SK-N-SH (cell line): Measurements from ENCODE around the gene GPRC5C. TPM values are rescaled to one million over a fixed set of nuclear protein-coding genes. Genes with fewer than 3 reads are reported as not detected.

ENCODE experiments used
- CTCF ChIA-PET: fragments of 300-600, 350-600 bp; formaldehyde crosslinking; extraction: SDS; loops from one replicate; lab custom pipeline; 2021; lab: Yijun Ruan, JAX
- POLR2A ChIA-PET: fragments of 350-600 bp; sonication (Branson Sonifier 250); formaldehyde crosslinking; extraction: SDS; loops from one replicate; lab custom pipeline; 2020; ENCODE audit warnings: antibody characterized with exemption, inconsistent platforms; lab: Yijun Ruan, JAX
- DNase-seq: peaks from one replicate; pipeline ENCODE4 v3.0.0; 2012
- H2AFZ ChIP-seq: fragments of 200-600 bp; sonication (generic); 2 replicates; pipeline ENCODE4 v1.8.1; 2016; ENCODE audit warnings: antibody characterized with exemption, mild to moderate bottlenecking, low read depth
- H3F3A ChIP-seq: fragments of 200-600 bp; sonication (generic); replicated peaks from 2 replicates; pipeline ENCODE3; 2016; ENCODE audit warnings: antibody characterized with exemption, mild to moderate bottlenecking; ENCODE audit not compliant: insufficient read depth
- H3K27ac ChIP-seq, 2 experiments: fragments of 200-500 bp in 1 of 2; fragments of 200-600 bp in 1 of 2; sonication (Bioruptor generic) in 1 of 2; sonication (generic), shearing (Covaris generic) in 1 of 2; 2 replicates each; pipeline versions ENCODE4 v1.5.1 to v1.6.1; 2014 to 2016; ENCODE audit warnings: low read depth in 2 of 2, inconsistent platforms in 1 of 2, low read length in 1 of 2, mild to moderate bottlenecking in 1 of 2, mixed read lengths in 1 of 2
- H3K27me3 ChIP-seq: fragments of 200-600 bp; sonication (generic), shearing (Covaris generic); 2 replicates; pipeline ENCODE4 v1.6.1; 2016; ENCODE audit warnings: mixed run types; ENCODE audit not compliant: insufficient read depth
- H3K36me3 ChIP-seq, 2 experiments: fragments of 200-500 bp in 1 of 2; fragments of 200-600 bp in 1 of 2; sonication (Bioruptor generic) in 1 of 2; sonication (generic) in 1 of 2; replicated peaks in 1 of 2; 2 replicates each; pipeline versions ENCODE3 to v1.5.1; 2014 to 2016; ENCODE audit warnings: low read length in 1 of 2, mild to moderate bottlenecking in 1 of 2; ENCODE audit not compliant: insufficient read depth in 2 of 2, control insufficient read depth in 1 of 2
- H3K4me1 ChIP-seq, 2 experiments: fragments of 200-500 bp in 1 of 2; fragments of 200-600 bp in 1 of 2; sonication (Bioruptor generic) in 1 of 2; sonication (generic), shearing (Covaris generic) in 1 of 2; 2 replicates each; pipeline versions ENCODE4 v1.5.1 to v1.6.1; 2014 to 2016; ENCODE audit warnings: low read depth in 1 of 2, low read length in 1 of 2, mixed run types in 1 of 2; ENCODE audit not compliant: insufficient read depth in 2 of 2, control insufficient read depth in 1 of 2
- H3K4me2 ChIP-seq: fragments of 200-600 bp; sonication (generic), shearing (Covaris generic); 2 replicates; pipeline ENCODE4 v1.6.1; 2017; ENCODE audit warnings: mixed run types
- H3K4me3 ChIP-seq, 2 experiments: fragments of 200-500 bp in 1 of 2; fragments of 200-600 bp in 1 of 2; sonication (Bioruptor generic) in 1 of 2; sonication (generic), shearing (Covaris generic) in 1 of 2; 2 replicates each; pipeline versions ENCODE4 v1.5.1 to v1.8.1; 2014 to 2016; ENCODE audit warnings: low read depth in 2 of 2, inconsistent platforms in 1 of 2, low read length in 1 of 2, mild to moderate bottlenecking in 1 of 2, mixed read lengths in 1 of 2, moderate library complexity in 1 of 2
- H3K79me2 ChIP-seq: fragments of 200-600 bp; sonication (generic); 2 replicates; pipeline ENCODE4 v1.8.1; 2017; ENCODE audit warnings: mild to moderate bottlenecking; ENCODE audit not compliant: insufficient read depth
- H3K9ac ChIP-seq: fragments of 200-600 bp; sonication (generic); 2 replicates; pipeline ENCODE4 v1.6.1; 2017; ENCODE audit warnings: mixed run types
- H3K9me2 ChIP-seq: fragments of 200-600 bp; sonication (generic); 2 replicates; pipeline ENCODE4 v1.6.1; 2017; ENCODE audit warnings: mixed run types
- H3K9me3 ChIP-seq: fragments of 200-600 bp; sonication (generic); 2 replicates; pipeline ENCODE4 v1.6.1; 2017; ENCODE audit warnings: mixed run types, mild to moderate bottlenecking, moderate library complexity
- H4K20me1 ChIP-seq: fragments of 200-600 bp; sonication (generic); 2 replicates; pipeline ENCODE4 v1.6.1; 2017; ENCODE audit warnings: mild to moderate bottlenecking, mixed run types; ENCODE audit not compliant: insufficient read depth
- ELF1 ChIP-seq: IDR thresholded peaks from 2 replicates; pipeline ENCODE4 v1.4.0; 2012
- EP300 ChIP-seq, 2 experiments: IDR thresholded peaks; 2 replicates each; pipeline versions ENCODE4 v1.4.0 to v1.6.1; 2012; ENCODE audit warnings: borderline replicate concordance in 1 of 2, low read depth in 1 of 2, low read length in 1 of 2
- EZH2phosphoT487 ChIP-seq: fragments of 200-600 bp; sonication (generic); IDR thresholded peaks from 2 replicates; pipeline ENCODE4 v1.6.1; 2017; ENCODE audit warnings: low read depth, mixed run types, mild to moderate bottlenecking, antibody characterized with exemption, moderate library complexity, borderline replicate concordance
- FOSL2 ChIP-seq: IDR thresholded peaks from 2 replicates; pipeline ENCODE4 v1.4.0; 2012; ENCODE audit warnings: low read depth, mild to moderate bottlenecking, moderate library complexity, borderline replicate concordance
- FOXM1 ChIP-seq: IDR thresholded peaks from 2 replicates; pipeline ENCODE4 v1.4.0; 2012; ENCODE audit warnings: low read depth, mild to moderate bottlenecking
- GABPA ChIP-seq: IDR thresholded peaks from 2 replicates; pipeline ENCODE4 v1.4.0; 2012; ENCODE audit warnings: low read depth, mild to moderate bottlenecking
- GATA2 ChIP-seq: sonication (generic); formaldehyde crosslinking; IDR thresholded peaks from 2 replicates; pipeline ENCODE4 v1.5.0; 2020; ENCODE audit warnings: mild to moderate bottlenecking, missing genetic modification reagents
- JUND ChIP-seq: IDR thresholded peaks from 2 replicates; pipeline ENCODE4 v1.4.0; 2012
- PBX3 ChIP-seq: IDR thresholded peaks from 2 replicates; pipeline ENCODE4; 2012
- SIN3A ChIP-seq: IDR thresholded peaks from 2 replicates; pipeline ENCODE4 v1.6.1; 2012; ENCODE audit warnings: low read depth, mild to moderate bottlenecking, low read length, moderate library complexity, borderline replicate concordance
- SMC3 ChIP-seq: IDR thresholded peaks from 2 replicates; pipeline ENCODE4 v1.6.1; 2012; ENCODE audit warnings: low read depth, low read length, improper control_type of control experiment
- TEAD4 ChIP-seq: IDR thresholded peaks from 2 replicates; pipeline ENCODE4 v1.4.0; 2012; ENCODE audit warnings: mild to moderate bottlenecking, borderline replicate concordance; ENCODE audit not compliant: insufficient read depth
- USF2 ChIP-seq: fragments of 150-350 bp; IDR thresholded peaks from 2 replicates; pipeline ENCODE4 v1.6.1; 2017; ENCODE audit warnings: antibody characterized with exemption, low read length, low read depth, borderline replicate concordance
- YY1 ChIP-seq: IDR thresholded peaks from 2 replicates; pipeline ENCODE4 v1.4.0; 2012; ENCODE audit warnings: low read depth, mild to moderate bottlenecking
- WGBS: methylation state at CpG from one replicate; pipeline ENCODE4 v1.1.6; 2017; ENCODE audit warnings: low lambda C conversion rate; 5-methylcytosine and 5-hydroxymethylcytosine counted together
- polyA plus RNA-seq, 3 experiments: library from polyadenylated mRNA; depleted of rRNA; stranded (reverse); fragments of >200 nt; gene quantifications; 2 replicates each; pipeline ENCODE4 v1.2.3, GENCODE V29; 2012

Gene GPRC5C
- polyA plus RNA-seq, 1 of the 3 experiments (the other 2 are of a cell fraction): not detected

- Histone ChIP-seq H3K27ac (no peak overlapping the region), H3K27me3 (no peaks in the 10 kb centered on the region), H3K9ac (no peak overlapping the region), H3K4me3 (no peak overlapping the region), H4K20me1 (no peaks in the 10 kb centered on the region), H3K79me2 (no peaks in the 10 kb centered on the region), H3K4me2 (no peak overlapping the region), H3K4me1 (no peaks in the 10 kb centered on the region; a peak in 1 of 4 replicates), H3F3A (no peaks in the 10 kb centered on the region), H2AFZ (no peak overlapping the region), H3K9me2 (no peaks in the 10 kb centered on the region), H3K9me3 (no peaks in the 10 kb centered on the region), H3K36me3 (no peaks in the 10 kb centered on the region)
- CTCF ChIA-PET: interaction anchor here (1.5 to 8.6 kb wide), 7 partner anchors 10 to 176 kb away, joined by 5 to 80 read pairs (median 24); partner anchors contain the start of gene GPR142
- DNase-seq: no peak
- TF ChIP-seq FOSL2 (no peak), USF2 (no peak), PBX3 (no peak), ELF1 (no peak), FOXM1 (no peak), YY1 (no peak), SMC3 (no peak), GABPA (no peak), JUND (no peak), SIN3A (no peak), EZH2phosphoT487 (no peak), TEAD4 (no peak)
- POLR2A ChIA-PET: no interaction called here
- 14% methylated on average over 2 of the region's 2 CpGs for WGBS
Observed at GRCh38 chr17:74389937-74390679, 41.8 kb upstream of the GPRC5C start.

DNA sequence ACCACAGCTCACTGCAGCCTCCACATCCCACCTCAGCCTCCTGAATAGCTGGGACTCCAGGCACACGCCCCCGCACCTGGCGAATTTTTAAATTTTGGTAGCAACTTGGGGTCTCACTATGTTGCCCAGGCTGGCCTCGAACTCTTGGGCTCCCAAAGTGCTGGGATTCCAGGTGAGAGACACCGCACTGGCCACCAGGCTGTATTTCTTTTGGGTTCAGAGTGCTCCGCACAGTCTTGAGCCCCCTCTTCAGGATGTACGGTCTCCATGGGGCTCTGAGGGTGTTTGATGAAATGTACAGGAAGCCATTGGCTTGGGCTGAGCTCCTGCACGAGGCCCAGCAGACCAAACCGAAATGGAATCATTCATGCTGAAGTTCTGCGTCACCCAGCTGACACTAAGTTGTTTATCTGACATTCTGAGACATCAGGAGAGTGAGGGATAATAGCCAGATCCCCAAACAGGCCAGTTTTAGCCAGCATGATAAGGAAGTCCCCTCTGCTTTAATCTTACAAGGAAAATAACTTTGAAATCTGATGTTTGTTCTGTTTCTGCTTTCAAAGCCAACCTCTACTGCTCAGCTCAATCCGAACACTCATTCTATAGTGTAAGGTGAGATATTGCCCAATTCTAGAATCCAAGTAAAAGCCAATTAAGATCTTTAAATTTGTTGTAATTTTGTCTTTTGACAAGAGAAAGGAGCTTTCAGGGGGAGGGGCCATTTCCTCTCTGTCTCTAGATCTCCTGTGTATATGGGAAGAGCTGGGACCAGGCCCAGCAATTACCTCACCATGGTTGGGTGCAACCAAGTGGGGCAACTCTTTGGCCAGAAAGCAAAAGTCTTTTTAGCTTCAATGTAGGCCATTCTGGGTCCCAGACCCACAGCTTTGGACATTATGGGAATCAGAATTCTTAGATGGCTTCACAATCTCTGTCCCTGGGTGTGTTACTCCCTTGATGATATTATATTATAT, 40.9 kb upstream of the GPRC5C start:
- H3K36me3 ChIP-seq: no peaks in the 10 kb centered on the region
- H3K27ac ChIP-seq: no peak overlapping the region
- H3K9me2 ChIP-seq: no peaks in the 10 kb centered on the region
- H3K4me3 ChIP-seq: no peak overlapping the region
- no peaks in the 10 kb centered on the region for H3K9me3 ChIP-seq
- H3F3A ChIP-seq: no peaks in the 10 kb centered on the region
- no peak overlapping the region for H3K4me2 ChIP-seq
- 34% methylated on average over 11 of the region's 11 CpGs for WGBS
- TF ChIP-seq SMC3: no peak
- TF ChIP-seq GATA2 (CRISPR knock-in tag): no peak
- TF ChIP-seq EP300 (IDR thresholded peaks at IDR 0.05; ENCODE audit: borderline replicate concordance in 1 of 2, low read depth in 1 of 2, low read length in 1 of 2): peak in 1 of 2 experiments; percentile 17; a peak in 1 of 4 replicates
- no peaks in the 10 kb centered on the region for H3K79me2 ChIP-seq
- ChIA-PET POLR2A (interaction anchor here (1.1 to 1.2 kb wide), 2 partner anchors 11 to 64 kb away, joined by 3 read pairs; no protein-coding TSS in a partner anchor), CTCF (interaction anchor here (0.9 to 8.6 kb wide), 8 partner anchors 10 to 191 kb away, joined by 3 to 80 read pairs (median 6); partner anchors contain the start of gene GPR142)
- no peak for DNase-seq
- no peak overlapping the region for H2AFZ ChIP-seq
- no peaks in the 10 kb centered on the region for H4K20me1 ChIP-seq
- H3K27me3 ChIP-seq: no peaks in the 10 kb centered on the region
- H3K4me1 ChIP-seq: no peaks in the 10 kb centered on the region; a peak in 1 of 4 replicates
- no peak overlapping the region for H3K9ac ChIP-seq
